GM18520 (cell line): ENCODE data around the gene GNS.

Experiments
- ATAC-seq: cut with Tn5 transposase; IDR thresholded peaks from one replicate; pipeline ENCODE4 v1.9.1; 2021; ENCODE audit not compliant: unreplicated experiment

GNS gene

DNA sequence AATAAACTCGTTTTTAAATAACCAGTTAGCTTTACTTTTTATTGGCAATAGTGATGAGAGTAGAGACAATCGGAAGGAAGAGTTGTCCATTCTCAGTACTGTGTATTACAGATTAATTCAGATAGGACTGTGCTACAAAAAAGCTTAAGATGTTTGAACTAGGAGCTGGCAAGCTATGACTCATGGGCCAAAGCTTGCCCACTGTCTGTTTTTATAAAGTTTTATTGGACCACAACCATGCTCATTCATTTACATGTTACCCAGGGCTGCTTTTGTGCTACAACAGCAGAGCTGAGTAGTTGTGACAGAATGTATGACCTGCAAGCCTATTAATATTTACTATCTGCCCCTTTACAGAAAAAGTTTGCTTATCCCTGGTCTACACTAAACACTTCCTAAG is 19.4 kb downstream of the GNS start:
- ATAC-seq: no peak

DNA sequence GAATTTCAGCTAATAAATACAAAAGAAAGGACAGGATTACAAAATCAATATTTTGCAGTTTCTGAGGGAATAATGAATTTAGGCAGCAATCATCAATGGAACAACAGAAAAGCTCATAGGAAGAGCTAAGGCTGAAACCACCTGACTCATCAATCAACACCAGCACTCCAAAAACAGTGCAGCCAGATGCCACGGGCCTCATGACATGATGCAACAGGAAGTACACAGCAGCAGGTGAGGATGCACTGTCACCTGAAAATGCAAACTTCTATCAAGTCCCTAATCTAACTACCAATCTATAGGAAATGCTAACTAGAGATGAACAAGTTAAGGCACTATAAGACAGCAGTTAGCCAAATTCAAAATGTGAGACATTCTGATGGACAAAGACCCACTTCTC is 21.7 kb downstream of the GNS start:
- no peak for ATAC-seq

GRCh38 chr12:64736771-64737170 is 22.4 kb downstream of the GNS start:
- no peak for ATAC-seq

GRCh38 chr12:64735442-64735841 is 23.8 kb downstream of the GNS start:
- no peak for ATAC-seq

GRCh38 chr12:64733857-64734256 is 25.3 kb downstream of the GNS start:
- no peak for ATAC-seq

- no peak for ATAC-seq
Observed at GRCh38 chr12:64731683-64732082, 27.5 kb downstream of the GNS start.

- no peak for ATAC-seq
Observed at GRCh38 chr12:64730588-64730969, 28.6 kb downstream of the GNS start.

GRCh38 chr12:64729909-64730587 is 29.2 kb downstream of the GNS start:
- no peak for ATAC-seq

GRCh38 chr12:64724201-64724745 is 34.9 kb downstream of the GNS start:
- no peak for ATAC-seq

DNA sequence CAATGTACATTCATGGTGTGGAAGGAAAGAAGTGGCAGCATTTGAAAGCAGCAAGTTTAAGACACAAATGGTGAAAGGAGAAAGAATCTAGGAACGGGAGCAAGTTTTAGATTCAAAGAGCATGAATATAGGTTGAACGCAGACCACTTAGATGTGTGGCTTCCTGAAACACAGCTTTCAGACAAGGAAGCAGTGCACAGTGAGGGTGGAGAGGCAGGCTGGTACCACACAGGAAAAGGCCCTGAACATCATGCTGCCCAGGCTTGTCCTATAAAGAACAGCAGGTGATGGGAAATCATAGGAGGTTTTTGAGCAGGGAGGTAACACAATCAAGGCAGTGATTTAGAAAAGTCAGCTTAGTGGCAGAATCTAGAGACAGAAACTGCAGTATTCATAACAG is 35.6 kb downstream of the GNS start:
- no peak for ATAC-seq

DNA sequence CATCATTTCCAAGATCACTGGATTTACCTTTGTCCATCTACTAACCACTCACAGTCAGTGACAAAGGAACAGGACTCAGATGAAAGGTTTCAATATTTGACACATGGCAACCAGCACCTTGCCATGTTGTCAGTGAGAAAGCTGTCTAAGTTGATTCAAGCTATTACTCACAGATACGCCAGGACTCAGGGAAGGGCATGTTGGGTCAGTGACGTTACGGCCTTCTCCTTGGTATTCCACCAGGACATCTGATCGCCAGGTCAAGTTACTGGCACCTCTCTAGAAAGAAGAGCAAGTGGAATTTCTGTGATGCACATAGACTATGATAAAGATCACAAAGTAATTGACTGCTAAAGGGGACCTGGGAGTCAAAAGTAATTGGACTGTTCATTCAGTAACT is 36.4 kb downstream of the GNS start:
- ATAC-seq: no peak

GRCh38 chr12:64720884-64721283 is 38.3 kb downstream of the GNS start:
- no peak for ATAC-seq

- ATAC-seq: no peak
Observed at GRCh38 chr12:64718649-64719048, 40.6 kb downstream of the GNS start.

DNA sequence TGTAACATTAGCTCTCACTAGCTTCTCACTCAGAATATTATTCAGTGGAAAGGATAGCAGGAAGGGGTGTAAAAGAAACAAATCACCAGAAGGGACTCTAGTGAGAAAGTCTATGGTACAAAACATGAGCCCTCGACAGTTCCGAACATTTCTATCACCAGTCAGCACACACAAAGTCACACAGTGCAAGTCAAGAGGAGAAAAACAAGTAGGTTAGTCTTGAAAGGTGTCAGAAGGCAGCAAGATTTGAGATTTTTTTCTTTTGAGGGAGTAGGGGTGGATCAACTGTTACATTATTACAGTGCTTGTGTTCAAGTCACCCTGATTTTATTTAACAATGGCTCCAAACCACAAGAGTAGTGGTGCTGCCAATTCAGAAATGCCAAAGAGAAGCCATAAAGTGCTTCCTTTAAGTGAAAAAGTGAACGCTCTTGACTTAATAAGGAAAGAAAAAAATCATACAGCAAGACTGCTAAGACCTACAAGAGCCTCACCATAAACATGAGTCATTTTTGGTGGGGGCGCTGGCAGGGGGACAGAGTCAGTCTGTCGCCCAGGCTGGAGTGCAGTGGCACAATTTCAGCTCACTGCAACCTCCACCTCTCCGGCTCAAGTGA is 42.3 kb downstream of the GNS start:
- no peak for ATAC-seq

GRCh38 chr12:64716371-64716770 is 42.8 kb downstream of the GNS start:
- ATAC-seq: no peak

DNA sequence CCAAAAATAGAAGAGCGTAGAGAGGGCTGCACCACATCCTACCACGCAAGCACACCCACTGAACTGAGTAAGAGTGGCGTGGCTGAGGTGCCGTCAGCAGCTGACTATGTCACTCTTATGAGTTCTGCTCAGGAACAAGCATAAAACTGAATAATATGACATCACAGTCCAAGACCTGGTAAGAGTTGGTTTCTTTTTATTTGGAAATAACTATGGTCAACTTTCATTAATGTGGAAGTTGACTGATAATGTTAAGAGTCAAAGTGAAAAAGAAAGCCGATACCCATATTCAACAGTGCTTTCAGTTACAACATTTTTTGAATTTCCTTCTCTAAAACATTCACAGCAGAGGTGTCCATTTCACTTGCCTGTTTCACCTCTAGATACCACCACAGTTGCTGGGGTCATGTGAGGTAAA is 44.6 kb downstream of the GNS start:
- peak; percentile 77 for ATAC-seq

- no peak for ATAC-seq
Observed at GRCh38 chr12:64713376-64713775, 45.8 kb downstream of the GNS start.

- ATAC-seq: no peak
Observed at GRCh38 chr12:64709429-64709828, 49.8 kb downstream of the GNS start.

DNA sequence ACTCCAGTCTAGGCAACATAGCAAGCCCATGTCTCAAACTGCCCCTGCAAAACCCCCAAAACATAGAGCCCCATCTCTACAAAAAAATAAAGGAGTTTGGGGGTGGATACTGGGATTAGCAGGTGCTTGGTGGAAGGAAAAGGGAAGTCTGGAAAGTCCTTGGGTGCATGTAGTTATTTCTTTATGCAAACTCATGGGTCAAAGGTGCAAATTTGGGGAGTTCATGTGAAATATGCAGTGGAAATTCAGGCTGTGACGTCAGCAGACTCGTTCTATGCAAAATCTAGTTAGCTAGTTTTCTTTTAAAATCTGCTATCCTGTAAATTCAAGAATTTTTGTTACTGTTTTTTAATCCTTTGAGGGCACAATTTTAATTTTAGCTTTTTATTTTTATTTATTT is 51.3 kb downstream of the GNS start:
- no peak for ATAC-seq

DNA sequence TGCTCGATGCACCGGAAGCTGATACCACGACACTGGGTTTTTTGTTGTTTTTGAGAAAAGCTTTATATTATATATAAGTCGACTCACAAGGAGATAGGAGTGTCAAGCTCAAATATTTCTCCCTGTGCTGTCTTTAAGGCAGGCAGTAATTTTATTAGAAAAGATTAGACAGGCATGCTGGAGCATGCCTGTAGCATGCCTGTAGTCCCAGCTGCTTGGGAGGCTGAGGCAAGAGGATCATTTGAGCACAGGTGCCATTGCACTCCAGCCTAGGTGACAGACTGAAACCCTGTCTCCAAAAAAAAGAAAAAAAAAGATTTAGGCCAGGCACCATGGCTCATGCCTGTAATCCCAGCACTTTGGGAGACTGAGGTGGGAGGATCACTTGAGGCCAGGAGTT is 51.8 kb downstream of the GNS start:
- ATAC-seq: no peak

DNA sequence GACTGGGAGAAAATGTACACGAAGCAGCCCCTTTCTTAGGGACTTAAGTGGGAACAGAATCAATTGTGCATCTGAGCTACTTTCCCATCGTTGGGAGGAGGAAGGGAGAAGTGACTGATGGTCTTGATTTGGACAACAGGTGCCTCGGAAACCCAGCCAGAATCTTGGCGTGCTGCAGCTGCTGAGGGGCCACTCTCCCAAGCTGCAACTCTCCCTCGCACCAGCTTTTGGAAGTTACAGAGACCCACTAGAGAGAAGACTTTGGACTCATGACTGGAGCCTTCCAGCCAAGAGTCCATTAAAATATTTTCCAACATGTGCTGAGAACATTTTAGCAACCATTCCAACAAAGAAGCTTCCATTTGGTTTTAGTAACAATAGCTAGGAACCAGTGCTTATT is 52.3 kb downstream of the GNS start:
- ATAC-seq: no peak

GRCh38 chr12:64706306-64706705 is 52.9 kb downstream of the GNS start:
- ATAC-seq: no peak

DNA sequence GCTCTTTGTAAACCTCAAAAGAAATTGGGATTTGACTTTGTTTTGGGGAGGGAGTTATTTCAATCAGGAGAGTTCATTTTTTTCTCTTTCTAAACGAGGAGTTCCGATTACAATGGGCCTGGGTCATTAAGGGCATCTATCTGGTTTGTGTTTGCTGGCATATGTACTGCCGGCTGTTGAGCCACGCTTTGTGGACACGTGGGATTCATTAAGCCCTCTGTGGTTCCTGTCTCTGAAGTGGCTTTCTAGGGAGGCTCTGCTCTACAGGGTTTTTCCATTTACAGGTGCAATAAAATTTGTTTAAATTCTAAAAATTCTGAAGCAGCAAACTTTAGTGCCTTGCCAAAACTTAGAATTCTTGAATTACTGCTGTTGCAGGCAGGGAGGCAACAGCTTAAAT is 57.9 kb downstream of the GNS start:
- ATAC-seq: no peak
